ENCODE measurements around the gene LTA4H. TPM values are rescaled to one million over a fixed set of nuclear protein-coding genes. Genes with fewer than 3 reads are reported as not detected.

LTA4H gene
- total and polyA plus RNA-seq, 2 of the 4 experiments (the other 2 are of a cell fraction) = 41.0 to 43.3 TPM

GRCh38 chr12:95962222-95962621 lies 73.2 kb downstream of the LTA4H start:
- ChIA-PET POLR2A (ENCODE audit: unreplicated experiment) (no interaction called here), CTCF (interaction anchor here (0.6 kb wide), 1 partner anchor 555 kb away, joined by 4 read pairs; no protein-coding TSS in a partner anchor)
- Histone ChIP-seq H4K91ac (ENCODE audit: insufficient read depth, low read depth, low read length) (no peak overlapping the region), H3K4me1 (ENCODE audit: control insufficient read depth, insufficient read depth, low read length) (no peaks in the 10 kb centered on the region), H3K36me3 (ENCODE audit: control insufficient read depth, insufficient read depth, low read length) (no peaks in the 10 kb centered on the region), H3K14ac (replicated peaks; ENCODE audit: low read depth, low read length) (no peak overlapping the region), H2BK5ac (ENCODE audit: low read depth, low read length, poor library complexity, severe bottlenecking) (no peak overlapping the region), H4K20me1 (ENCODE audit: insufficient read depth, low read length) (no peaks in the 10 kb centered on the region), H2AFZ (replicated peaks; ENCODE audit: low read length, poor library complexity) (no peak overlapping the region), H2AK9ac (replicated peaks; ENCODE audit: low read depth, low read length, poor library complexity) (no peak overlapping the region), H4K8ac (ENCODE audit: low read depth in 2 of 2, low read length in 2 of 2) (no peak overlapping the region), H4K5ac (ENCODE audit: low read depth, low read length) (no peak overlapping the region), H2BK20ac (ENCODE audit: low read depth, low read length) (no peak overlapping the region), H3K18ac (ENCODE audit: low read depth, low read length) (no peak overlapping the region), H3K4me2 (ENCODE audit: low read depth, low read length) (no peak overlapping the region), H3K56ac (ENCODE audit: extremely low read depth, insufficient read depth, low read length) (no peak overlapping the region), H3K9me1 (ENCODE audit: insufficient read depth, low read length) (no peaks in the 10 kb centered on the region), H3K4ac (ENCODE audit: low read depth, low read length) (no peak overlapping the region), H3K27ac (ENCODE audit: insufficient read depth, low read length) (no peak overlapping the region), H2BK120ac (ENCODE audit: low read depth, low read length) (no peak overlapping the region), H3K4me3 (ENCODE audit: insufficient read depth, low read depth, low read length) (no peak overlapping the region), H3K9me3 (ENCODE audit: control insufficient read depth, insufficient read depth, low read length) (no peaks in the 10 kb centered on the region), H3K79me1 (ENCODE audit: low read depth in 1 of 2, low read length in 2 of 2) (no peaks in the 10 kb centered on the region), H3K9ac (ENCODE audit: low read depth, low read length) (no peak overlapping the region), H2BK15ac (ENCODE audit: low read depth, low read length) (no peak overlapping the region), H3K27me3 (ENCODE audit: control insufficient read depth, insufficient read depth, low read length) (peaks cover 5% of the 10 kb centered on the region), H2AK5ac (ENCODE audit: low read depth, low read length) (no peak overlapping the region), H3K23ac (ENCODE audit: low read depth, low read length) (no peak overlapping the region)
- ATAC-seq (ENCODE audit: low read depth) = no peak
- DNase-seq = no peak
- no CpG with 5 or more reads among the region's 7 CpGs for WGBS, 2 experiments (ENCODE audit: extremely low coverage in 2 of 2, insufficient read length in 1 of 2)
- no TSS peak for BruUV-seq (replicated peaks)
- in situ Hi-C loops (cut with MboI; ENCODE audit: low sequenced_read_pairs) = no loop called here
- no peak for TF ChIP-seq BHLHE40 (IDR thresholded peaks at IDR 0.05; ENCODE audit: low read depth, low read length)
- no peak for TF ChIP-seq MXI1 (IDR thresholded peaks at IDR 0.05; ENCODE audit: borderline replicate concordance, low read depth, low read length)
- TF ChIP-seq ELK1 (IDR thresholded peaks at IDR 0.05; ENCODE audit: borderline replicate concordance, low read depth, low read length) = no peak
- no peak for TF ChIP-seq SMC3 (IDR thresholded peaks at IDR 0.05; ENCODE audit: low read depth, low read length)
- no peak for TF ChIP-seq RCOR1 (IDR thresholded peaks at IDR 0.05; ENCODE audit: insufficient replicate concordance, low read length)
- TF ChIP-seq MAFK (IDR thresholded peaks at IDR 0.05; ENCODE audit: low read depth, low read length) = no peak
- TF ChIP-seq CEBPB (IDR thresholded peaks at IDR 0.05; ENCODE audit: low read depth, low read length) = no peak
- TF ChIP-seq NFE2L2 (IDR thresholded peaks at IDR 0.05; ENCODE audit: low read depth, low read length) = no peak
- TF ChIP-seq RFX5 (IDR thresholded peaks at IDR 0.05; ENCODE audit: low read depth, low read length) = no peak
- no peak for TF ChIP-seq POLR2A (IDR thresholded peaks at IDR 0.05; ENCODE audit: low read depth, low read length)
- TF ChIP-seq MAZ (IDR thresholded peaks at IDR 0.05; ENCODE audit: borderline replicate concordance, low read depth, low read length) = no peak
- no peak for TF ChIP-seq USF2 (IDR thresholded peaks at IDR 0.05; ENCODE audit: low read depth, low read length)
- TF ChIP-seq CHD1 (IDR thresholded peaks at IDR 0.05; ENCODE audit: low read depth, low read length) = no peak
- TF ChIP-seq FOS (IDR thresholded peaks at IDR 0.05; ENCODE audit: low read depth, low read length) = no peak
- TF ChIP-seq CTCF (conservative IDR thresholded peaks at IDR 0.05; ENCODE audit: low read depth, low read length) = no peak
- no peak for TF ChIP-seq RAD21 (IDR thresholded peaks at IDR 0.05; ENCODE audit: low read length)
- dilution Hi-C loops (cut with HindIII; ENCODE audit: low sequenced_read_pairs, unreplicated experiment) = no loop called here
- intact Hi-C loops (cut with micrococcal nuclease) = no loop called here

Data from IMR-90 (cell line).